Cardiac fibroblast (primary cell): ENCODE measurements around the gene CFAP73.

ENCODE experiments used
- DNase-seq, 2 donors: peaks; one replicate each; pipeline versions ENCODE4 v3.0.0 to v3.0.0-alpha.2; 2010; ENCODE audit warnings: low read depth in 2 of 2
- H3K4me3 ChIP-seq, 2 donors: replicated peaks in 1 of 2; 1 replicate in 1 of 2; 2 replicates in 1 of 2; pipeline ENCODE4 v1.5.1; 2011; ENCODE audit warnings: low read depth in 2 of 2, low read length in 2 of 2, mild to moderate bottlenecking in 2 of 2, moderate library complexity in 1 of 2
- TF ChIP-seq, protein P1 (sequence below): IDR thresholded peaks from one replicate; pipeline ENCODE4 v1.5.1; 2011; ENCODE audit warnings: low read depth, mild to moderate bottlenecking, low read length, inconsistent platforms

Gene CFAP73

DNA sequence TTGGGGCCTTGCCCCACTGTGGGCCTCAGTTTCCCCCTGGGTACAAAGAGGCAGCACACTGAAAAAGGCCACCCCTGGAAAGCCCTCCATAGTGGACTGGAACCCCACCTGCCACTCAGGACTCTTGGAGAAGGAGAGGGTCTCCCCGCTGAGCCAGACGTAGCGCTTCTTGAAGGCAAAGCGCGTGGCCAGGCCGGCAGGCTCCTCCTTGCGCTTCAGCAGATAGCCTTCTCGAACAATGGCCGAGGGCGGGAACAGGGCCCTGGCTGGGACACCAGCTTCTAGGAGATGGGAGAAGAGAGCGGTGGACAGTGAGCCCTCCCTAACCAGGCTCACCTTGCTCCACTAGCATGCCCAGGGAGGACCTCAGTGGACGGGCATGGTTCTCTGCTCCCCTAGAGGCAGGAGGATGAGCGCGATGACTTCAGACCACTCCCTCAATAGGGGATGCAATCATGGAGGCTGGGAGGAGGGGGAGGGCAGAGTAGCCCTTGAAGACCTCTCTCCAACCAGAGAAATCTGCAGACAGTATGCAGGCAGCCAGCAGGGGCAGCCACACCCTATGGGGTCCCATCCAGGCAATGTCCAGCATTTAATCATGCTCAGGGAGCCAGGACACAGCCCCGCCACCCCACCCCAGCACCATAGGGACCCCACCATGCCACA lies 43.8 kb upstream of the CFAP73 start:
- no peak overlapping the region for H3K4me3 ChIP-seq
- TF ChIP-seq, protein P1, sequence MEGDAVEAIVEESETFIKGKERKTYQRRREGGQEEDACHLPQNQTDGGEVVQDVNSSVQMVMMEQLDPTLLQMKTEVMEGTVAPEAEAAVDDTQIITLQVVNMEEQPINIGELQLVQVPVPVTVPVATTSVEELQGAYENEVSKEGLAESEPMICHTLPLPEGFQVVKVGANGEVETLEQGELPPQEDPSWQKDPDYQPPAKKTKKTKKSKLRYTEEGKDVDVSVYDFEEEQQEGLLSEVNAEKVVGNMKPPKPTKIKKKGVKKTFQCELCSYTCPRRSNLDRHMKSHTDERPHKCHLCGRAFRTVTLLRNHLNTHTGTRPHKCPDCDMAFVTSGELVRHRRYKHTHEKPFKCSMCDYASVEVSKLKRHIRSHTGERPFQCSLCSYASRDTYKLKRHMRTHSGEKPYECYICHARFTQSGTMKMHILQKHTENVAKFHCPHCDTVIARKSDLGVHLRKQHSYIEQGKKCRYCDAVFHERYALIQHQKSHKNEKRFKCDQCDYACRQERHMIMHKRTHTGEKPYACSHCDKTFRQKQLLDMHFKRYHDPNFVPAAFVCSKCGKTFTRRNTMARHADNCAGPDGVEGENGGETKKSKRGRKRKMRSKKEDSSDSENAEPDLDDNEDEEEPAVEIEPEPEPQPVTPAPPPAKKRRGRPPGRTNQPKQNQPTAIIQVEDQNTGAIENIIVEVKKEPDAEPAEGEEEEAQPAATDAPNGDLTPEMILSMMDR, result no peak

DNA sequence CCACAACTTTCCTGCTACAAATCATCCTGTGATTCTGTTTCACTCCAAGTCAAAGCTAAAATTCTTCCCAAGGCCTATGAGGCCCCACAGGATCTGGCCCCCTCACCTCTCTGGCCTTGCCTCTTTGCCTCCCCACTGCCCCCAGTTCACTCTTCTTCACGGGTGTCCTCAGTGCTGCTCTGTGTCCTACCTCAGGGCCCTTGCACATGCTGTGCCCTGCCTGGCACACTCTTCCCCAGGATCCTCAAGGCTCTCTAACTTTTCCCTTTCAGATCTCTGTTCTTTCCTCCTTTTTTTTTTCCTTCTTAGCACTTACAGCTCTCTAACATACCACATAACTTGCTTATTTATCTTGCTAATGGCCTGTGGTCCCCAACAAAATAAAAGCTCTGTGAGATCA lies 43.2 kb upstream of the CFAP73 start:
- TF ChIP-seq, protein P1, result no peak
- DNase-seq, result no peak
- no peak overlapping the region for H3K4me3 ChIP-seq

More for the DNA sequence above, 43.8 kb upstream of the CFAP73 start:
- DNase-seq, result no peak

DNA sequence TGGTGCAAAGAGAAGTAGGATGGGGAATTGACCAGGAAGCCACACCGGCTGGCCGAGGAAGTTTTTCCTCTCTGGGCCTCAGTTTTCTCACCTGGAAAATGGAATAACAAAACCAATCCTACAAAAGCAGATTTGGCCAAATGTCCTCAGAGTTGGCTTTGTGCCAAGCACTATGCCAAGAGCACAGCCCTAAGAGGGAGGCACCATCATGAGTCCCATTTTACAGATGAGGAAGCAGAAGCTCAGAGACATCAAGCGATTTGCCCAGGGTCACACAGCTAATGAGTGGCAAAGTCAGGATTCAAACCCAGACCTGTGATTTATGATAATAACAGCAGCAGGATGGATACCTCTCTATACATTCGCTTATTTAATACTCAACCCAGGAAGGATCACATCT lies 41.2 kb upstream of the CFAP73 start:
- TF ChIP-seq, protein P1, result no peak

DNA sequence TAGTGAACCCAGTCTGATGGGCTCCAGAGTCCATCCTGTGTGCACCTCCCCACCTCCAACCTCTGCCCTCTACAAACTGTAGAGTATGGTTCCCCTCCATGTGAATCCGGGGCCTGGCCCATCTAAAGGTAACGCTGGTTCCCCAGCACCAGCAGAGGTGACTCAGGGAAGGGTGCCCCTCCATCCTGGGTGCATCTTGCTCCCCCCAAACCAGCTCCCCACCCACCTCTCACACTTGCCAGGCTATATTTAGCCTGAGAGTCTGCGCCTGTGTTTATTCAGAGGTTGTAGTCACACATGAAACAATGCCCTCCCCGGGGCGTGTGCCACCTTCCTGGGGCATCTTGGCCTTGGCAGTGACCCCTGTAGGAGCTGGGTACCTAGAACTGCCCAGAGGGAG lies 40.2 kb upstream of the CFAP73 start:
- TF ChIP-seq, protein P1, result no peak
- no peak for DNase-seq
- H3K4me3 ChIP-seq, result no peak overlapping the region

More for the DNA sequence above, 41.2 kb upstream of the CFAP73 start:
- no peak overlapping the region for H3K4me3 ChIP-seq
- no peak for DNase-seq

DNA sequence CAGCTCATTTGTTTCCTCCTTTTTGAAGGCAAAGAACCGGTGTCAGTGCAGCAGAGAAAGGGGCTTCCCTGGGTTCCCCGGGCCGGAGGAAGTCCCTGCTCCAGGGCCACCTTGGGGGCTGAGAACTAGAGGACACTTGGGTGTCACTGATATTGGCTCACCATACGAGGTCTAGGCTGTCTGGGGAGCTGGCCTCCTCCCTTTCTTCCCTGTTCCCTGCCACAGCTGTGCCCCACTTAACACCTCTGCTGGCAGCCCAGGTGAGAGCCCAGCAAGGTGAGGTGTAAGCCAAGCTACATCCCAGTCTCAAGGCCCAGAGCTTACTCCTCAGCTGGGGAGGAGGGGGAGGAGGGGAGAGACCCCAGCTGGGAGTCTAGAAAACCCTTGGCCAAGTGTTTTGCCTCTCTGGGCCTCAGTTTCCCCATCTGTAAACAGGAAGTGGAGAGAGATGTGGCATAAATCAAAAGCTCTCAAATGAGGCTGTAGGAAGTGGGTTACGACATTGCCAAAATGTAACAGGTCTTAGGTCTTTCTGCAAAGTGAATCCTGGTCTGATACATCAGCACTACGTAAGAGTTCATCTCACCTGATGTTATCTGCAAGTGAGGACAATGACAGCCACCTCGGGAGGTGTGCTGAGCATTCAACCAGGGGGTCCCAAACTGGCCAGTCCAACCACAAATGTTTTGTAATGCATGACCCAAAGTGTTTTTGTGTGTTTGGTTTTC lies 39.5 kb upstream of the CFAP73 start:
- TF ChIP-seq, protein P1, result no peak
- no peak for DNase-seq
- no peak overlapping the region for H3K4me3 ChIP-seq

GRCh38 chr12:113111247-113111646 lies 38.3 kb upstream of the CFAP73 start:
- TF ChIP-seq, protein P1, result no peak
- DNase-seq, result no peak
- H3K4me3 ChIP-seq, result no peak overlapping the region
